Activated CD4-positive, alpha-beta T cell treated with anti-CD3 and anti-CD28 coated beads, Interleukin-2, amount 50 U/mL, for 4 hours (primary cell): ENCODE measurements around the gene ACTR3.
"Not testable (repeated sequence)": the region's sequence is repeated elsewhere in the genome, so short reads cannot be mapped to it uniquely, and the experiment has no call there.

ENCODE experiments used
- DNase-seq, 2 experiments: peaks; one replicate each; pipeline ENCODE4 v3.0.0-alpha.2; 2020

Gene ACTR3

DNA sequence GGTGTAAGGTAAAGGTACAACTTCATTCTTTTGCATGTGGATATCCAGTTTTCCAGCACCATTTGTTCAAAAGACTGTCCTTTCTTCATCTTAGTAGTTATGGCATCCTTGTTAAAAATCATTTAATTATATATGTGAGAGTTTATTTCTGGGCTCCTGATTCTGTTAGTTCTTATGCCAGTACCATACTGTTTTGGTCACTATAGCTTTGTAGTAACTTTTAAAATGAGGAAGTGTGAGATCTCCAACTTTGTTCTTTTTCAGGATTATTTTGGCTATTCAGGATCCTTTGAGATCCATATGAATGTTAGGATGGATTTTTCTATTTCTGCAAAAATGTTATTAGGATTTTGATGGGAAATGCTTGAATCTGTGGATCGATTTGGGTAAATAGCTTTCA lies 16.8 kb downstream of the ACTR3 start:
- no peak for DNase-seq

DNA sequence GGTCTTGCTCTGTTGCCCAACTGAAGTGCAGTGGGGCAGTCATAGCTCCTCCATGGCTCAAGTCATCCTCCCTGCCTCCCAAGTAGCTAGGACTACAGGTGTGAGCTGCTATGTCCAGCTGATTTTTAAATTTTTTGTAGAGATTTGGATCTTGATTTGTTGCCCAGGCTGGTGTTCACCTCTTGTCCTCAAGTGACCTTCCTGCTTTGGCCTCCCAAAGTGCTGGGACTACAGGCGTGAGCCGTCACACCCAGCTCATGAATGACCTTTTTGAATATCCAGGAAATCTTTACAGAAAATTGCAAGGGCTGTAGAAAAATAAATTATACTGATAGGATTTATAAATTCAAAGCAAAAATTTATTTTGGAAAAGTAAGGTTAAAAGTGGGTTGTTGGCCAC lies 17.4 kb downstream of the ACTR3 start:
- no peak for DNase-seq

DNA sequence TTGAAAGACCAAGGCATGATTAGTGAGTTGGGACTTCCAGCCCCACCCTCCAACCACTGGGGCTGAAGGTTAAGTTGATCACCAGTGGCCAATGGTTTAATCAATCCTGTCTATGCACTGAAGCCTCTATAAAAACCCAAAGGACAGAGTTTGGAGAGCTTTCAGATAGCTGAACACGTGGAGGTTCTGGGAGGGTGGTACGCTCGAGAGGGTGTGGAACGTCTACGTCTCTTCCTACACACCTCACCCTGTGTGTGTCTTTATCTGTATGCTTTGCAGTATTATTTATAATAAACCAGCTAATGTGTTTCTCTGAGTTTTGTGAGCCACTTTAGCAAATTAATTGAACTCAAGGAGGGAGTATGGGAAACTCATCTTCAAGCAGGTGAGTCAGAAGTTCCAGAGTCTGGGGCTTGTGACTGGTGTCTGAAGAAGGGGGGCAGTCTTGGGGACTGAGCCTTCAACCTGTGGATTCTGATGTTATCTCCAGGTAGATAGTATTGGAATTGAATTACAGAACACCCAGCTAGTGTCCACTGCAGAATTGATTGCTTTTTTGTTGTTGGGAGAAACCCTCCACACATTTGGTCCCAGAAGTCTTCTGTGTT lies 20.3 kb downstream of the ACTR3 start:
- DNase-seq, result peak; percentile 69 to 75

DNA sequence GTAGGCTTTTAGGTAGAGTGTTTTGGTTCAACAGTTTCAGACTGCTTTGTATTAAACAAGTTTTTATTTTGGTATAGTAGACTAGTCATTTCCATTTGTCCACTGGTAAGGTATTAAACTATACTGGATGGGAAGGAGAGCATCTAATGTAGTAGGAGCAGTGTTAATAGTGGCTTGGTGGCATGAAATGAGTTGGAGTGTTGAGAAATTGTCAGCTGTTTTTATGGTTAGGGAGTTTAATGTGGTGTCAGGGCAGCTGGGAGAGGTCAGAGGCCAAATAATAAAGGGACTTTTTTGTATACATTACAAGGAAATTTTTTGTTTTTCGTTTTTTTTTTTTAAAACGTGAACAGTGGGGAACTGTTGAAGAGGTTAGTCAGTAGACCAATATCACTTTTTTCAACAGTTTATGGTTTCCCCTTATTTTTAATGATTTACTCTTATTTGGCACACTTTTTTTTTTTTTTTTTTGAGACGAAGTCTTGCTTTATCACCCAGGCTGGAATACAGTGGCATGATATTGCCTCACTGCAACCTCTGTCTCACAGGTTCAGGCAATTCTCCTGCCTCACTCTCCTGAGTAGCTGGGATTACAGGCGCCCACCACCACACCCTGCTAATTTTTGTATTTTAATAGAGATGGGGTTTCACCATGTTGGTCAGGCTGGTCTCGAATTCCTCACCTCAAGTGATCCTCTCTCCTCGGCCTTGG lies 21.2 kb downstream of the ACTR3 start:
- no peak for DNase-seq

DNA sequence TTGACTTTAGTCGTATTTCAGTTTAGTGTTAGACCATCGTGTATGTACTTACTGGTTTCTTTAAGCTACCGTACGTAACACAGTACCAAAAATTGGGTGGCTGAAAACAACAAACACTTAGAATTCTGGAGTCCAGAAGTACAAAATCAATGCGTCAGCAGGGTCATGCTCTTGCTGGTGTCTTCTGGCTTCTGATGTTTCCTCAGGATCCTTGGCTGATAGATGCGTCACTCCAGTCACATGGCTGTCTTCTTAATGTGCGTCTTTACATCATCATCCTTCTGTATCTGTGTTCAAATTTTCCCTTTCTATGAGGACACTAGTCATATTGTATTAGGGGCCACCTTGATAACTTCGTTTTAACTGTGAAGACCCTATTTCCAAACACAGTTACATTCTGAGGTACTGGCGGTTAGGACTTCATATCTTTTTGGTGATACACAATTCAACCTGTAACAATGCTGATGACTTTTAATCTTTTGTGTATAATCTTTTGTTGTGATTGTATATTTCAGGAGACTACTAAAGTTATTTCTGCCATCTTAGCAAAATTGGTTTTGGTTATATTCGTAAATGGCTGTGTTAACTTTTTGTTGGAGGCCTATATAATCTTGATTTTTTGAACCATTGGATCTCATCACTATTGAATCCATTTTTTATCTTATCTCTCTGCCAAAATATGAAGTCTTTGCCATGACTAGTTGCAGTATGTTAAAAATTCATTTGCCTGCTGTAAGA lies 25.4 kb downstream of the ACTR3 start:
- no peak for DNase-seq

DNA sequence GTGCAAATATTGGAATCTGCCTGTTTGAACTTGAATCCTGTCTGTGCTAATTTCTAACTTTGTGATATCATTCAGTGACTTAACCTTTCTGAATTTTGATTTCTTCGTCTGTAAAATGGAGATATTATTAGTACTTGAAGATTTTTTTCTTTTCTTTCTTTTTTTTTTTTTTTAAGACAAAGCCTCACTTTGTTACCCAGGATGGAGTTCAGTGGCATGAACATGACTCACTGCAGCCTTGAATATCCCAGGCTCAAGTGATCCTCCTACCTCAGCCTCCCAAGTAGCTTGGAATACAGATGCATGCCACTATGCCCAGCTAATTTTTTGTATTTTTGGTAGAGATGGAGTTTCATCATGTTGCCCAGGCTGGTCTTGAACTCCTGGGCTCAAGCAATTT lies 28.3 kb downstream of the ACTR3 start:
- no peak for DNase-seq

DNA sequence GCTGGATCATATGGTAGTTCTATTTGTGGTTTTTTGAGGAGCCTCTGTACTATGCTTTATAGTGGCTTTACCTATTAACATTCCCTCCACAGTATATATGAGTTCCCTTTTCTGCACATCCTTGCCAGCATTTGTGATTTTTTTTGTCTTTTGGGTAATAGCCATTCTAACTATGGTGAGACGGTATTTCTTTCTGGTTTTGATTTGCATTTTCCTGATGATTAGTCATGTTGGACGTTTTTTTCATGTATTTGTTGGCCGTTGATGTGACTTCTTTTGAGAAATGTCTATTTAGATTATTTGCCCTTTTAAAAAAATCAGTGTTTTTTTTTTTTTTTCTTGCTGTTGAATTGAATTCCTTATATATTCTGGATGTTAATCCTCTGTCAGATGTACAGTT lies 31.1 kb downstream of the ACTR3 start:
- no peak for DNase-seq

DNA sequence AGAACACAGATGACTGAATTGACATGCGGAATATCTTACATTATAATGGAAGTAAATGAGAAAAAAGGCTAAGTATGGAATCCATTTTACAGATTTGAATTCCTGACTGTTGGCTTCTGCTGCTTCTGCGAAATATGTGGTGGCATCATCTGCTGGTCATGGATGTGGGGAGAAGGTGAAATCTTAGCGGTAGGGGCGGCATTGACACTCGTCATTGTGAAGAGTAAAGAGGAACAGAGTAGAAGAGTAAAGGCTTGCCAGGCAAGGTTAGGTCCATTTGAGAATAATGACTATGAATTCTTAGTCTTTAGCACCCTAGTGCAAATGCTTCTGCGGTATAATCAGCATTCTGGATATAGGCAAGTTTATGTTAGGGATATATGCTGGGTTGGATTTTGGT lies 32.4 kb downstream of the ACTR3 start:
- DNase-seq, result no peak

DNA sequence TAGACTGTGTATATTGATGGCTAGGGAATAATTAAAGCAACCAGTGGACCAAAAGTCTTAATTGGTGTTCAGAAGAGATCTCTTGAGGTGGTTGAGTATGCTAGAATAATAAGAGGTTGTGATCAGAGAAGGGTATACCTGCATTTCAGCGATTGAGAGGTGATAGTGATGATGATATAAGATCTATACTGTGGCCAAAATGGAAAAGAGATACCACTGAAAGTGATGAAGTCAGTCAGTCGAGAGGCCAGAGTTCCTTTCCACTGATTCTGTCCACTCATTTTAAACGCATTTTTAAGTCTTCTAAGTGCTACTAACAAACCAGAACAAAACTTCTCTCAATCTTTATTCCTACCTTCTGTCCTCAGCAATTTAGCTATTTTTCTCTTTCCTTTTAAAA lies 32.9 kb downstream of the ACTR3 start:
- no peak for DNase-seq

DNA sequence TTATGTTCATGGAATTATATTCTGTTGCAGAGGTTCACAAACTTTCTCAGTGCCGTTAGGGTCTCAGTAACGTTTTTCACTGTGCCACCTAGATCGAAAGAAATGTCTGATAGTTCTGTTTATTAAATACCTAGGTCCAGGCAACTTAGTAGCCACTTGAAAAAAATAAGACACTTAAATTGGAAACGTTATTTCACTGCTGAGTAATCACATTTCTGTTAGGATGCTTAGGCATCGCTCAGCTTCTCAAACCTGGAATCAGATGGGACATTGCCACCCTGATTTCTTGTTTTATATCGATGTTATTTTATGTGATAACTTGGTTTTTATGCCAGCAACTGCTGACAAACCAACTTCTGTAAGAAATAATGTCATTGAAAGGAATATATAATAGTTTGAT lies 36.0 kb downstream of the ACTR3 start:
- DNase-seq, result no peak

DNA sequence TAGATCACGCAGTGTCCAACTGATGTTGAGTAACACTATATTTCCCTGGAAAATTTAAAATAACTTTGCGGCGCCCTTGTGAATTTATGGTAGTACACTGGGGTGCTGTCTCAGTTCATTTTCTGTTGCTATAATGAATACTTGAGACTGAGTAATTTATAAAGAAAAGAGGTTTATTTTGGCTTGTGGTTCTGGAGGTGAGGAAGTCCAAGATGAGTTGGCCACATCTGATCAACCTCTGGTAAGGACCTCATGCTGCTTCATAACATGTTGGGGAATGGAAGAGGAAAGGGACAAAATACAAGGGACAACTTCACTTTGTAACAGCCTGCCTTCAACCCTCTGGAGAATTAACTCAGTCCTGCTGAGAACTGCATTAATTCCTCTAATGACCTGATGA lies 36.4 kb downstream of the ACTR3 start:
- no peak for DNase-seq

DNA sequence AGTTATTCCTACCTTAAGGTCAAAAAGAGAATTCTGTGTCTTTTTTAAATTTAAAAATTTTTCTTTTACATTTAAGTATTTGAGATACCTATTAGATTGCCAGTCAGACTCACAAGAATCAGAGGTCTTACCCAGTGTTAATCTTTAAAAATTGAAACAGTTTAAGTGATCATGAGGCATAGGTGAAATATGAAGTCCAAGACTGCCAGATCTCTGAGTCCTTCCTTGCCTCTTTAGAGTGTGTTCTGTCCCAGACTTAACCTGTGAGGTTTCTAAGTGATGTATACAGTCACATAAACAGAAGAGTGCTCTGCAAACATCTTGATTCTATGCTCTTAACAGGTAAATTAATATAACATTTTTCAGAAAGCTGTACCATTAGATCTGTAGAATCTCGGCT lies 40.6 kb downstream of the ACTR3 start:
- DNase-seq, result no peak

DNA sequence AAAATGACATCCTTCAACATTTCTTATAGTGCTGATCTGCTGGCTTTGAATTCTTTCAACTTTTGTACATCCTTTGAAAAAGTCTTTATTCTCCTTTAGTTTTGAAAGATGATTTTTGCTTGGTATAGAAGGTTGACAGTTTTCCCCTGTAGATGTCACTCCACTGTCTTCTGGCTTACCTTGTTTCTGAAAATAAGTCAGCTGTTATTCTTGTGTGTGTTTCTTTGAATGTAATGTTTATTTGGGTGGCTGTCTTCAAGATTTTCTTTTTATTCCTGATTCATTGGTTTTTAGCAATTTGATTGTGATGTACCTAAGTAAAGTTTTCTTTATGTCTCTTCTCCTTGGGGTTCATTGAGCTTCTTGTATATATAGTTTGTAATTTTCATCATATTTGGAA lies 47.6 kb downstream of the ACTR3 start:
- DNase-seq, result no peak

DNA sequence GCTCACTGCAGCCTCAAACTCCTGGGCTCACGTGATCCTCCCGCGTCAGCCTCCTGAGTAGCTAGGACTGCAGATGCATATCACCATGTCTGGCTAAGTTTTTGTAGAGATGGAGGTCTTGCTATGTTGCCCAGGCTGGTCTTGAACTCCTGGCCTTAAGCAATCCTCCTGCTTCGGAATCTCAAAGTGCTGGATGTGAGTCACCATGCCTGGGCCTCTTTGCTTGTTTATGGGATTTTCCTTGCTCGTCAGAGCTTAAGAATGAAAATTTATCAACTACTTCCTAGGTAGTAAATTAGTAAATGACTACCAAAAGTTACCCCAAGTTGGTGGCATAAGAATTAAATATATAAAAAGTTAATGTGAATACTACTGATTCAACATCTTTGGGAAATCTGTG lies 51.0 kb downstream of the ACTR3 start:
- no peak for DNase-seq

DNA sequence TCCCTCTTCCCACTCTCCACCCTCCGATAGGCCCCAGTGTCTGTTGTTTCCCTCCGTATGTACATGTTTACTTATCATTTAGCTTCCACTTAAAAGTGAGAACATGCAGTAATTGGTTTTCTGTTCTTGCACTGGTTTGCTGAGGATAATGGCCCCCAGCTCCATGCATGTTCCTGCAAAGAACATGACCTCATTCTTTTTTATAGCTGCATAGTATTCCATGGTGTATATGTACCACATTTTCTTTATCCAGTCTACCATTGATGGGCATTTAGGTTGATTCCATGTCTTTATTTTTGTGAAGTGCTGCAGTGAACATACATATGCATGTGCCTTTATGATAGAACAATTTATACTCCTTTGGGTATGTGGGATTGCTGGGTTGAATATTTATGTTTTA lies 55.9 kb downstream of the ACTR3 start:
- not testable (repeated sequence) for DNase-seq

DNA sequence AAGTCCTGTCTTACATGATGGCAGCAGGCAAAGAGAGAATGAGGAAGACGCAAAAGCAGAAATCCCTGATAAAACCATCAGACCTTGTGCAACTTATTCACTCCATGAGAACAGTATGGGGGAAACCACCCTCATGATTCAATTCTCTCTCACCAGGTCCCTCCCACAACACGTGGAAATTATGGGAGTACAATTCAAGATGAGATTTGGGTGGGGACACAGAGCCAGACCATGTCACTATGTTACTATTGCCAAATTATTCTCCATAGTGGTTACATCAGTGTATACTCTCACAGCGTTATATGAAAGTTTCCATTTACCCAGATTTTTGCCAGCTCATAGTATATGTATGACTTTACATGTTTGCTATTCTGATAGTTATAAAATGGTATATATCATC lies 61.0 kb downstream of the ACTR3 start:
- DNase-seq, result not testable (repeated sequence)

DNA sequence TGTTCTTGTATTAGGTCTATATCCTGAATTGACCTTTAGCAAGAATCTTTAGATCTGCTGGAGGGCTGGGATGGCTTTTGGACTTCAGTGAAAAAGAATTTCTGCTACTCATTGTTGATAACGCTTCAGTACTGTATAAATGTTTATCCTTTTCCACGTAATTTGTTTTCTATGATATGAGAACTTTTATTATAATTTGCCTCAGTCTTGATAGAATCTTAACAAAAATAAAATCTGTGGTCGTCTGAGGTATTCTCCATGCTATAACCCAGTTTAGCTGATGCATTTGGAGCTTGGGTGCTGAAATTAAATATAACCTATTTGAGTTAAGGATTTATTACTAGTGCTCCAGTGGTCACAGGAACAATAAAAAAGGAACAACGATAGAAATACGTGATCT lies 71.1 kb downstream of the ACTR3 start:
- DNase-seq, result no peak

DNA sequence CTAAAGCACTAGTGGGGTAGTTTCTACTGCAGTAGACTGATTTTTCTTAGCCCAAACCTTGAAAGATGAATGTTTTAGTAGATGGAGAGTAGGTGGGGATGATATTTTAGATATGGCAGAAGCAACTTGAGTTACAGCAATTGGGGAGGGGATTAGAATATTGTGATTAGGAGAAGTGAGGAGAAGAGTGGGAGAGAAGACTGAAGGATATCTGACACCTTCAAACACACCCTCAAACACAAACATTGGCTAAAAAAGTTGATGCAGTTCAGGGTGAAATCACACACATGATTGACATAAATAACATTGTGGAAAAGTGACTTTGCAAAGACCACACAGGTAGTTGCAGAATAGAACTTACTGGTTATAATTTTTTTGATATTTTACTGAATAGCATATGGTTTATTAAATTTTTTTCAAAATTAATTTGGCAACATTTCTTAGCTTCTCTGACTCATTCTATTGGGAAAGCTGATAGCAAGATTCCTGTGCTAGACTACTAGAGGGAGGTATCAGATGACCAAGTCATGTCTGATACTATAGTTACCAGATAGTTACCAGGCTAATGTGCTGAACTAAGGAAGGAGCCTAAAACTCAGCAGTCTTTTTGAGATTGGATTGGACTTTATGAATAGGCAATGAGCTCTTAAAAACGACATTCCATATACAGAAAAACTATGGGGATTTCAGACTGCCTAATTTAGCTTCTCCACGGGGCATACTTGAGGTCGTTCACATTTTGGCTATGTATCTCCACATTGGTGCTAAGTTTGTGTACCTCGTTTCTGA lies 73.0 kb downstream of the ACTR3 start:
- DNase-seq, result no peak

DNA sequence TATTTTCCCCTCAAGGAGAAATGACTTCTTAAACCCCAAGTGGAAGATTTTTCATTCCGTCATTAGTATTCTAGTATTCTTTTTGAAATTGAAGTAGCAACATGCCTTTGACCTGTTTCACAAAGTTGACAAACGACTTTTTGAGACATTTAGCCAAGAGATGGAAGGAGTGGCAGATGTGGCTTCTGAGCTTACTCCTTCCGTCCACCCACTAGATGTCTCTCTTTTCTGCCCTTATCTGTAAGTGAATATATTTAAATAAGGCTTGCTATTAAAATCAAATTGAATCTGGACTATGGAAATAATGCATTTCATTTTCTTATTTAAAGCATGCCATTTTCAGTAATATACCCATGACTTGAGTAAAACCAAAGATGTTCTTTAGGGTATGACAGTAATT lies 74.1 kb downstream of the ACTR3 start:
- DNase-seq, result no peak

DNA sequence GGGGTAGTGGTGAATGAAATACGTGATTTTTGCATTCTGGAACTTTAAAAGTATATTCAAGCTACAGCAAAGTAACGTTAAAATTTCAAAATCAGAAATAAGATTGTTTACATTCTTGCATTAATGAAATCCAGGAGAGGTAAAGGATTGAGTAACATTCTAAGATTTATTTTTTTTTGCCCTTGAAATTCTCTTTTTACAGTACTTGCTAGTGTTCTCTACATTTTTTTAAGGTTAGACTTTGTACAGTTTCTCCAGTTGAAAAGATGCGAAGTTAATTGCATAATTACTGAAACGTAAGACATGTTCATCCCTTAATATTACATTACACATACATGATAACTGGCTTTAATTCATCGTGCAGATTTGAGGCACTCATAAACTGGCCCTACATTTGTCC lies 74.5 kb downstream of the ACTR3 start:
- DNase-seq, result no peak

DNA sequence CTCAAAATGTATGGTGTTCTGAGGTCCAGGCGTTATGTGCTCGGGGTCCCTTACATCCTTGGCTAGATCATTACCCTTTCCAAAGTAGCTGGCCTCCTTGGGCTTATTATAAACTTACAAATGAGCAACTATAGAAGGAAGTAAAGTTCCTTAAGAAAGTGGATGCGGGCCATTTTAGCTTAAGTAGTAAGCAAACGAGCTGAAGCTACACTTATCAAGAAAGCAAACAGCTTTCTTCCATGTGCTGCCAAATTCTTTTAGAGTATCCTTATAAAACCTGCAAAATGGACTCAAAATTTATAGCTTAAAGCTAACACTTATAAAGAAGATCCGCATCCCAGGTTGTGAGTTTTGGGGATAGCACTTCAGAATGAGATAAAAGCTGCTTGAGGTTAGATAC lies 75.3 kb downstream of the ACTR3 start:
- DNase-seq, result no peak

DNA sequence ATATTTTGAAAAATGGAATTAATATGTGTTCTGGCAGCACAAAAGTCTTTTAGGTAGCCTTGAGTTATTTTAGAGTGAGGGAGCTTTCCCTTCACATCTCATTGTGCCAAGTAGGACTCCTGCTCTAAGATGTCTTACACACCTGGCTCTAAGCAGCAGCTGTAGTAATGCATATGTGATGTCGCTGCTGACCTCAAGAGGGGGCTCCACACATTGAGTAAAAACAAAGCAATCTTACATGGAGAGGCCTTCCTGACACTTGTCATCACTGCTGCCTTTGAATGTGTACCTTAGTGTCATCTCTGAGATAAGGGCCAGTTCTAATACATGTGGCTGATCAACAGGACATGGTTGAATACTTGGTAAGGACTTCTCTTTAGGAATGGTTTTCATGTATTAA lies 75.8 kb downstream of the ACTR3 start:
- DNase-seq, result peak; percentile 18 to 19

DNA sequence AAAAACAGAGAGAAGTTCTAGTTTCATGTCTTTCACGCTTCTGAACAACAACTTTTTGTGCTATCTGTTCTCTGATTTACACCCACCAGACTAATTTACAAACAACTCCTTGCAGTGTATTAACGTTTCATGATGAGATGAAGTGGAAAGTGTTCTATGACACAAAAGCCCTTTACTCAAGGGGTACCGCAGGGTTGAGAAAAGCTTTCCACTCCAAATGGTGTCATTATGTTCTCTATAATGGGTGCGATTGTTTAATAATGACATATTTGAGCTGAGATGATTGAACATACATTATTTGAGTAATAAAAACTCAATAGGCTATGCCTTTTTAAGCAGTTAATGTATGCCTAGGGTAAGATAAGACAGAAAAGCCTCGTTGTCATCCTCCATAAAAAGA lies 76.3 kb downstream of the ACTR3 start:
- no peak for DNase-seq

DNA sequence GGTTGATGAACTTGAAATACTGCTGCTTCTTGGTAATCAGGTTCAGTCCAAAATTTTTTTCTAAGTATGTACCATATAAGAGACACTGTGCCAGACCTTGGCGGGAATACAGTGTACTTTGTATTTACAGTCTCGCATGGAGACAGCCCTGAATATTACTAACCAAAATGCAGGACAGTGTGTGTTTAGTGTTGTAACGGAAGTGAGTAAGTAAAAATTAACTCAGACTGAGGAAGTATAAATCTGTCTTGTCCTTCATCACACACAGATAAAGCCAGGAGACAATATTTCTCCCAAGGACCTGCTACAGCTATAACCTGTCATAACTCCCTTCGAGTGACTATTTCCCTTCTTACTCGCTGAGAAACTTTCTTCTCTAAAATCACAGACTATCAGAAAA lies 76.9 kb downstream of the ACTR3 start:
- DNase-seq, result no peak
